PC-9 (cell line): Measurements from ENCODE around the gene TEX26. TPM values are rescaled to one million over a fixed set of nuclear protein-coding genes. Genes with fewer than 3 reads are reported as not detected.

ENCODE experiments used
- BruUV-seq: library from RNA; stranded (reverse); fragments of 400-500 nt; replicated peaks from 2 replicates; lab custom pipeline; 2021; lab: Mats Ljungman, UMichigan
- CTCF ChIA-PET: fragments of 300-600 bp; sonication (Branson Sonifier 250); formaldehyde crosslinking; loops from one replicate; lab custom pipeline; 2022; ENCODE audit warnings: antibody characterized with exemption; lab: Charles Lee
- POLR2A ChIA-PET: fragments of 300-600 bp; sonication (Branson Sonifier 250); formaldehyde crosslinking; loops from one replicate; lab custom pipeline; 2022; ENCODE audit warnings: antibody characterized with exemption; ENCODE audit not compliant: unreplicated experiment; lab: Charles Lee
- DNase-seq, 2 experiments: peaks; one replicate each; pipeline versions ENCODE4 v3.0.0 to v3.0.0-alpha.2; 2015 to 2022; ENCODE audit warnings: mixed read lengths in 1 of 2
- H2AFZ ChIP-seq: fragments of 200-600 bp; sonication (generic); 2 replicates; pipeline ENCODE4 v1.8.1; 2017; ENCODE audit warnings: antibody characterized with exemption
- H3F3A ChIP-seq: fragments of 200-600 bp; sonication (generic); 2 replicates; pipeline ENCODE4 v1.8.1; 2017; ENCODE audit warnings: antibody characterized with exemption, mild to moderate bottlenecking, low read depth; ENCODE audit not compliant: insufficient read depth
- H3K27ac ChIP-seq: fragments of 200-600 bp; sonication (generic); 2 replicates; pipeline ENCODE4 v1.6.1; 2016; ENCODE audit warnings: mixed run types
- H3K27me3 ChIP-seq: fragments of 200-600 bp; sonication (generic); 2 replicates; pipeline ENCODE4 v1.6.1; 2016; ENCODE audit warnings: low read depth, mixed run types; ENCODE audit not compliant: insufficient read depth
- H3K36me3 ChIP-seq: fragments of 200-600 bp; sonication (generic); 2 replicates; pipeline ENCODE4 v1.6.1; 2016; ENCODE audit warnings: low read depth, mixed run types
- H3K4me1 ChIP-seq: fragments of 200-600 bp; sonication (generic); replicated peaks from 2 replicates; pipeline ENCODE4 v1.6.1; 2016; ENCODE audit warnings: mixed run types; ENCODE audit not compliant: insufficient read depth
- H3K4me2 ChIP-seq: fragments of 200-600 bp; sonication (generic); 2 replicates; pipeline ENCODE4 v1.6.1; 2017; ENCODE audit warnings: mixed run types
- H3K4me3 ChIP-seq: fragments of 200-600 bp; sonication (generic); 2 replicates; pipeline ENCODE4 v1.6.1; 2016; ENCODE audit warnings: mixed run types
- H3K79me2 ChIP-seq: fragments of 200-600 bp; sonication (generic); 2 replicates; pipeline ENCODE4 v1.6.1; 2017; ENCODE audit warnings: low read depth, mixed run types
- H3K9me2 ChIP-seq: fragments of 200-600 bp; sonication (generic); 2 replicates; pipeline ENCODE4 v1.8.1; 2017; ENCODE audit warnings: mild to moderate bottlenecking; ENCODE audit not compliant: insufficient read depth
- H3K9me3 ChIP-seq: fragments of 200-600 bp; sonication (generic); 2 replicates; pipeline ENCODE4 v1.8.1; 2016; ENCODE audit warnings: low read depth; ENCODE audit not compliant: insufficient read depth
- H4K20me1 ChIP-seq: fragments of 200-600 bp; sonication (generic); 2 replicates; pipeline ENCODE4 v1.8.1; 2017; ENCODE audit not compliant: insufficient read depth
- CTCF ChIP-seq: fragments of 200-600 bp; sonication (generic); conservative IDR thresholded peaks from 2 replicates; pipeline ENCODE4 v1.6.1; 2017; ENCODE audit warnings: mixed run types, antibody characterized with exemption, mild to moderate bottlenecking, moderate library complexity
- EZH2 ChIP-seq: fragments of 200-600 bp; sonication (generic); IDR thresholded peaks from 2 replicates; pipeline ENCODE4 v1.8.0; 2017; ENCODE audit warnings: antibody characterized with exemption, low read depth
- intact Hi-C: fragments of 100-400 bp; cut with micrococcal nuclease; formaldehyde crosslinking; loops from one replicate; pipeline ENCODE4 v1.10.0; 2022; ENCODE audit not compliant: unreplicated experiment
- total RNA-seq: library from RNA; stranded (reverse); gene quantifications from 2 replicates; pipeline ENCODE4 v1.2.3, GENCODE V29; 2021

Gene TEX26
- total RNA-seq, 1 experiment from 2014 or later: not detected

- no peak overlapping the region for H3K4me2 ChIP-seq
- 0 out of 2 replicates have a peak overlapping the region, but pooled peaks have one; percentile 5 for H3K27ac ChIP-seq
- H3K27me3 ChIP-seq: no peaks in the 10 kb centered on the region
- no peaks in the 10 kb centered on the region for H3K36me3 ChIP-seq
- H3K79me2 ChIP-seq: no peaks in the 10 kb centered on the region
- DNase-seq: no peak
- no peaks in the 10 kb centered on the region for H3F3A ChIP-seq
- ChIA-PET CTCF (no interaction called here), POLR2A (no interaction called here)
- no peaks in the 10 kb centered on the region for H4K20me1 ChIP-seq
- TF ChIP-seq CTCF: no peak
- no peak for TF ChIP-seq EZH2
- H3K4me1 ChIP-seq: peaks cover 24% of the 10 kb centered on the region
- H3K9me3 ChIP-seq: no peaks in the 10 kb centered on the region
- H3K9me2 ChIP-seq: no peaks in the 10 kb centered on the region
- no TSS peak for BruUV-seq
- intact Hi-C loops: no loop called here
- H3K4me3 ChIP-seq: no peak overlapping the region
- H2AFZ ChIP-seq: no peak overlapping the region
Measured at GRCh38 chr13:30968846-30969245, 36.4 kb downstream of the TEX26 start.

GRCh38 chr13:30971575-30971974 lies 39.1 kb downstream of the TEX26 start:
- Histone ChIP-seq H3K9me2 (no peaks in the 10 kb centered on the region), H3K9me3 (no peaks in the 10 kb centered on the region), H3K79me2 (no peaks in the 10 kb centered on the region), H3F3A (no peaks in the 10 kb centered on the region), H2AFZ (no peak overlapping the region), H3K36me3 (no peaks in the 10 kb centered on the region), H3K27me3 (no peaks in the 10 kb centered on the region), H3K4me2 (no peak overlapping the region), H3K27ac (no peak overlapping the region), H4K20me1 (no peaks in the 10 kb centered on the region), H3K4me3 (no peak overlapping the region), H3K4me1 (peaks cover 21% of the 10 kb centered on the region)
- BruUV-seq: no TSS peak
- ChIA-PET POLR2A (no interaction called here), CTCF (no interaction called here)
- TF ChIP-seq EZH2 (no peak), CTCF (no peak)
- intact Hi-C loops: no loop called here
- no peak for DNase-seq

GRCh38 chr13:30972888-30973377 lies 40.5 kb downstream of the TEX26 start:
- no peaks in the 10 kb centered on the region for H4K20me1 ChIP-seq
- H3K27ac ChIP-seq: peak overlapping the region; percentile 29; the same call in 1 of the 2 replicates
- CTCF ChIA-PET: no interaction called here
- no peaks in the 10 kb centered on the region for H3K36me3 ChIP-seq
- H2AFZ ChIP-seq: no peak overlapping the region
- no peak for TF ChIP-seq CTCF
- TF ChIP-seq EZH2: no peak
- no peaks in the 10 kb centered on the region for H3K9me3 ChIP-seq
- DNase-seq: peak in 1 of 2 experiments; percentile 44
- no peak overlapping the region for H3K4me3 ChIP-seq
- H3F3A ChIP-seq: peaks cover 3% of the 10 kb centered on the region; the same call in 1 of the 2 replicates
- H3K4me2 ChIP-seq: peak overlapping the region; percentile 32
- no peaks in the 10 kb centered on the region for H3K27me3 ChIP-seq
- POLR2A ChIA-PET: no interaction called here
- BruUV-seq: no TSS peak
- intact Hi-C loops: no loop called here
- H3K79me2 ChIP-seq: no peaks in the 10 kb centered on the region
- H3K9me2 ChIP-seq: no peaks in the 10 kb centered on the region
- peaks cover 30% of the 10 kb centered on the region for H3K4me1 ChIP-seq
